Gastroesophageal sphincter (tissue), 4 donors: ENCODE measurements around the gene PSKH1. TPM values are rescaled to one million over a fixed set of nuclear protein-coding genes. Genes with fewer than 3 reads are reported as not detected.

Experiments used
- ATAC-seq: fragments of 150-250 bp; one replicate; pipeline ENCODE4 v1.9.1; 2016; ENCODE audit warnings: mild to moderate bottlenecking, moderate library complexity
- H3K27ac ChIP-seq, 4 donors: fragments of 200-600 bp; sonication (generic) in 3 of 4; 1 replicate in 3 of 4; 2 replicates in 1 of 4; pipeline ENCODE4 v1.5.1; 2016 to 2019
- H3K27me3 ChIP-seq: fragments of 200-600 bp; sonication (generic); one replicate; pipeline ENCODE4 v1.5.1; 2019
- H3K36me3 ChIP-seq, 2 donors: fragments of 200-600 bp; sonication (generic); one replicate each; pipeline ENCODE4 v1.5.1; 2019; ENCODE audit warnings: control low read depth in 1 of 2
- H3K4me1 ChIP-seq, 3 donors: fragments of 200-600 bp; sonication (generic); 1 replicate in 2 of 3; 2 replicates in 1 of 3; pipeline ENCODE4 v1.5.1; 2016 to 2019; ENCODE audit warnings: control low read depth in 2 of 3
- H3K4me3 ChIP-seq, 2 donors: fragments of 200-600 bp; sonication (generic); one replicate each; pipeline ENCODE4 v1.5.1; 2019; ENCODE audit warnings: mild to moderate bottlenecking in 1 of 2, moderate library complexity in 1 of 2
- H3K9me3 ChIP-seq, 3 donors: fragments of 200-600 bp; sonication (generic); one replicate each; pipeline ENCODE4 v1.5.1; 2017 to 2019; ENCODE audit warnings: control low read depth in 2 of 3
- EP300 ChIP-seq: sonication (generic); formaldehyde crosslinking; IDR thresholded peaks from one replicate; pipeline ENCODE4 v1.6.1; 2017; ENCODE audit warnings: antibody characterized with exemption, mild to moderate bottlenecking
- POLR2A ChIP-seq, 2 donors: fragments of 450-650 bp; IDR thresholded peaks; one replicate each; pipeline ENCODE4 v1.6.1; 2017; ENCODE audit warnings: antibody characterized with exemption in 2 of 2, mild to moderate bottlenecking in 2 of 2, moderate library complexity in 1 of 2
- POLR2AphosphoS5 ChIP-seq: sonication (generic); formaldehyde crosslinking; IDR thresholded peaks from one replicate; pipeline ENCODE4 v1.6.1; 2017; ENCODE audit warnings: antibody characterized with exemption
- WGBS, 2 donors: methylation state at CpG; one replicate each; pipeline ENCODE4 v1.1.5; 2018; ENCODE audit warnings: low coverage in 1 of 2; 5-methylcytosine and 5-hydroxymethylcytosine counted together
- total RNA-seq, 4 donors: library from RNA; depleted of rRNA; stranded (reverse); fragments of >200 nt; gene quantifications; one replicate each; pipeline ENCODE4 v1.1.0, GENCODE V29; 2016
- TF ChIP-seq, protein P1 (sequence below), 4 experiments: fragments of 200-600 bp in 2 of 4; fragments of 450-650 bp in 2 of 4; sonication (generic) in 1 of 4; IDR thresholded peaks; one replicate each; pipeline ENCODE4 v1.5.1; 2017 to 2019; ENCODE audit warnings: antibody characterized with exemption in 4 of 4, mild to moderate bottlenecking in 2 of 4, moderate library complexity in 2 of 4

Gene PSKH1
- total RNA-seq, 4 donors from 2014 or later = 14.7 to 32.3 (median 23.4) TPM

DNA sequence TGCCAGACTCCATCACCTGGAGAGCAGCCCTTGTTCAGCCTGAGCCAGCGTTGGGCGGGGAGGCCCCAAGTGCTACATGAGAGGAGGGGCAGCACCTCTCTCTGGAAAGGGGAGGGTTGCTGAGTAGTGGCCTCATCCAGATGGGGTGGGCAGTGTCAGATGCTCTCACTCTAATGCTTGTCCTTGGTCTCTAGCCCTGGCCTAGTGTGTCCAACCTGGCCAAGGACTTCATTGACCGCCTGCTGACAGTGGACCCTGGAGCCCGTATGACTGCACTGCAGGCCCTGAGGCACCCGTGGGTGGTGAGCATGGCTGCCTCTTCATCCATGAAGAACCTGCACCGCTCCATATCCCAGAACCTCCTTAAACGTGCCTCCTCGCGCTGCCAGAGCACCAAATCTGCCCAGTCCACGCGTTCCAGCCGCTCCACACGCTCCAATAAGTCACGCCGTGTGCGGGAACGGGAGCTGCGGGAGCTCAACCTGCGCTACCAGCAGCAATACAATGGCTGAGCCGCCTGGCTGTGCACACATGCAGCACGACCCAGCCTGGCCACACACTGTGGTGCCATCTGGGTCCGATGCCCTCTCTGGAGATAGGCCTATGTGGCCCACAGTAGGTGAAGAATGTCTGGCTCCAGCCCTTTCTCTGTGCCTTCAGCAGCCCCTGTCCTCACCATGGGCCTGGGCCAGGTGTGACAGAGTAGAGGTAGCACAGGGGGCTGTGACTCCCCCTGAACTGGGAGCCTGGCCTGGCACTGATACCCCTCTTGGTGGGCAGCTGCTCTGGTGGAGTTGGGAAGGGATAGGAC is 34.3 kb downstream of the PSKH1 start:
- no peak for ATAC-seq
- H3K4me3 ChIP-seq = no peak overlapping the region
- WGBS, 2 donors = 96% methylated on average over 9 of the region's 22 CpGs; no CpG with 5 or more reads in 1 of the 2 donors
- peaks cover 0 to 70% of the 10 kb centered on the region in 2 donors for H3K36me3 ChIP-seq
- TF ChIP-seq POLR2AphosphoS5 (no peak), POLR2A (IDR thresholded peaks at IDR 0.05) (no peak), EP300 (no peak)
- TF ChIP-seq, protein P1, sequence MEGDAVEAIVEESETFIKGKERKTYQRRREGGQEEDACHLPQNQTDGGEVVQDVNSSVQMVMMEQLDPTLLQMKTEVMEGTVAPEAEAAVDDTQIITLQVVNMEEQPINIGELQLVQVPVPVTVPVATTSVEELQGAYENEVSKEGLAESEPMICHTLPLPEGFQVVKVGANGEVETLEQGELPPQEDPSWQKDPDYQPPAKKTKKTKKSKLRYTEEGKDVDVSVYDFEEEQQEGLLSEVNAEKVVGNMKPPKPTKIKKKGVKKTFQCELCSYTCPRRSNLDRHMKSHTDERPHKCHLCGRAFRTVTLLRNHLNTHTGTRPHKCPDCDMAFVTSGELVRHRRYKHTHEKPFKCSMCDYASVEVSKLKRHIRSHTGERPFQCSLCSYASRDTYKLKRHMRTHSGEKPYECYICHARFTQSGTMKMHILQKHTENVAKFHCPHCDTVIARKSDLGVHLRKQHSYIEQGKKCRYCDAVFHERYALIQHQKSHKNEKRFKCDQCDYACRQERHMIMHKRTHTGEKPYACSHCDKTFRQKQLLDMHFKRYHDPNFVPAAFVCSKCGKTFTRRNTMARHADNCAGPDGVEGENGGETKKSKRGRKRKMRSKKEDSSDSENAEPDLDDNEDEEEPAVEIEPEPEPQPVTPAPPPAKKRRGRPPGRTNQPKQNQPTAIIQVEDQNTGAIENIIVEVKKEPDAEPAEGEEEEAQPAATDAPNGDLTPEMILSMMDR (IDR thresholded peaks at IDR 0.05) = no peak
- H3K27me3 ChIP-seq = no peaks in the 10 kb centered on the region
- no peaks in the 10 kb centered on the region for H3K9me3 ChIP-seq
- peaks cover 0 to 54% (median 10%) of the 10 kb centered on the region in 3 donors for H3K4me1 ChIP-seq
- peak overlapping the region in 2 of 4 donors; percentile 9 to 65 for H3K27ac ChIP-seq

DNA sequence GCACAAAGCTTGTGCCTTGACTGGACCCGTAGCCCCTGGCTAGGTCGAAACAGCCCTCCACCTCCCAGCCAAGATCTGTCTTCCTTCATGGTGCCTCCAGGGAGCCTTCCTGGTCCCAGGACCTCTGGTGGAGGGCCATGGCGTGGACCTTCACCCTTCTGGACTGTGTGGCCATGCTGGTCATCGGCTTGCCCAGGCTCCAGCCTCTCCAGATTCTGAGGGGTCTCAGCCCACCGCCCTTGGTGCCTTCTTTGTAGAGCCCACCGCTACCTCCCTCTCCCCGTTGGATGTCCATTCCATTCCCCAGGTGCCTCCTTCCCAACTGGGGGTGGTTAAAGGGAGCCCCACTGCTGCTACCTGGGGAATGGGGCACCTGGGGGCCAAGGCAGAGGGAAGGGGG is 35.1 kb downstream of the PSKH1 start:
- no peak for ATAC-seq
- WGBS, 2 donors = 65 to 100% methylated on average over 1 to 4 of the region's 7 CpGs
- no peak overlapping the region for H3K4me3 ChIP-seq
- peaks cover 0 to 70% of the 10 kb centered on the region in 2 donors for H3K36me3 ChIP-seq
- TF ChIP-seq POLR2AphosphoS5 = no peak
- no peak for TF ChIP-seq EP300
- TF ChIP-seq POLR2A (IDR thresholded peaks at IDR 0.05) = no peak
- TF ChIP-seq, protein P1 (IDR thresholded peaks at IDR 0.05) = no peak
- no peak overlapping the region for H3K27ac ChIP-seq
- no peaks in the 10 kb centered on the region for H3K9me3 ChIP-seq
- peaks cover 0 to 46% (median 5%) of the 10 kb centered on the region in 3 donors for H3K4me1 ChIP-seq
- H3K27me3 ChIP-seq = no peaks in the 10 kb centered on the region

DNA sequence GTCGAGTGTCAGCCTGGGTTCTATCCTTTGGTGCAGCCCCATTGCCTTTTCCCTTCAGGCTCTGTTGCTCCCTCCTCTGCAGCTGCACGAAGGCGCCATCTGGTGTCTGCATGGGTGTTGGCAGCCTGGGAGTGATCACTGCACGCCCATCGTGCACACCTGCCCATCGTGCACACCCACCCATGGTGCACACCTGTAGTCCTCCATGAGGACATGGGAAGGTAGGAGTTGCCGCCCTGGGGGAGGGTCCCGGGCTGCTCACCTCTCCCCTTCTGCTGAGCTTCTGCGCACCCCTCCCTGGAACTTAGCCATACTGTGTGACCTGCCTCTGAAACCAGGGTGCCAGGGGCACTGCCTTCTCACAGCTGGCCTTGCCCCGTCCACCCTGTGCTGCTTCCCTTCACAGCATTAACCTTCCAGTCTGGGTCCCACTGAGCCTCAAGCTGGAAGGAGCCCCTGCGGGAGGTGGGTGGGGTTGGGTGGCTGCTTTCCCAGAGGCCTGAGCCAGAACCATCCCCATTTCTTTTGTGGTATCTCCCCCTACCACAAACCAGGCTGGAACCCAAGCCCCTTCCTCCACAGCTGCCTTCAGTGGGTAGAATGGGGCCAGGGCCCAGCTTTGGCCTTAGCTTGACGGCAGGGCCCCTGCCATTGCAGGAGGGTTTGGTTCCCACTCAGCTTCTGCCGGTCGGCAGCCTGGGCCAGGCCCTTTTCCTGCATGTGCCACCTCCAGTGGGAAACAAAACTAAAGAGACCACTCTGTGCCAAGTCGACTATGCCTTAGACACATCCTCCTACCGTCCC is 35.7 kb downstream of the PSKH1 start:
- peak; percentile 56 for ATAC-seq
- peaks cover 0 to 66% of the 10 kb centered on the region in 2 donors for H3K36me3 ChIP-seq

DNA sequence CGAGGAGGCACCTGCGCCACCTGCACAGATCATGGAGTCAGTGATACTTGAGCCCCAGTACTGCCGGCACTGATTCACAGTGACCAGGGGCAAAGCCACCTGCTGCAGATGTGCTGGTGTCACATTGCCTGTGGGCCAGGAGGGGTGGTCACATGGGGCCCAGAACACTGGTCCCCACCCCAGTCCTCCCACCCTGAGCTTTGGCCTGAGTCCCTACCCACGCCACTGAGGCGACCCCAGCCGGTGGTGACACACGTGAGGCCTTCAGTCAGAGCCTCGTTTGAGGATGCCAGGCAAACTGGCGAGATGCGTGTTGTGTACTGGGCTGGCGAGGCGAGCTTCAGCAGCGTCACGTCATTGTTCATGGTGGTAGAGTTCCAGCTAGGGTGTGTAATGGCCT is 37.1 kb downstream of the PSKH1 start:
- no peak for TF ChIP-seq POLR2AphosphoS5
- TF ChIP-seq, protein P1 (IDR thresholded peaks at IDR 0.05) = no peak
- TF ChIP-seq POLR2A (IDR thresholded peaks at IDR 0.05) = no peak
- no peak for TF ChIP-seq EP300
- no peaks in the 10 kb centered on the region for H3K27me3 ChIP-seq
- no peak for ATAC-seq
- 71% methylated on average over 3 of the region's 14 CpGs; no CpG with 5 or more reads in 1 of the 2 donors for WGBS, 2 donors
- no peaks in the 10 kb centered on the region for H3K9me3 ChIP-seq
- H3K4me3 ChIP-seq = no peak overlapping the region
- no peak overlapping the region for H3K27ac ChIP-seq
- peaks cover 0 to 45% (median 11%) of the 10 kb centered on the region in 3 donors for H3K4me1 ChIP-seq
- peaks cover 0 to 64% of the 10 kb centered on the region in 2 donors for H3K36me3 ChIP-seq

More for the DNA sequence above, 35.7 kb downstream of the PSKH1 start:
- WGBS, 2 donors = 13 to 43% methylated on average over 1 to 3 of the region's 16 CpGs
- no peak overlapping the region for H3K27ac ChIP-seq
- H3K27me3 ChIP-seq = no peaks in the 10 kb centered on the region
- H3K4me3 ChIP-seq = no peak overlapping the region
- no peak for TF ChIP-seq POLR2AphosphoS5
- TF ChIP-seq, protein P1 (IDR thresholded peaks at IDR 0.05) = peak in 3 of 4 experiments; percentile 73 to 88 (median 84)
- TF ChIP-seq POLR2A (IDR thresholded peaks at IDR 0.05) = no peak
- peaks cover 0 to 40% (median 5%) of the 10 kb centered on the region in 3 donors for H3K4me1 ChIP-seq
- no peaks in the 10 kb centered on the region for H3K9me3 ChIP-seq
